GM19467 (cell line): ENCODE results near the gene RCC2.

Experiments
- ATAC-seq: cut with Tn5 transposase; IDR thresholded peaks from one replicate; pipeline ENCODE4 v1.9.1; 2021; ENCODE audit warnings: mild to moderate bottlenecking, moderate library complexity; ENCODE audit not compliant: unreplicated experiment

Gene RCC2

DNA sequence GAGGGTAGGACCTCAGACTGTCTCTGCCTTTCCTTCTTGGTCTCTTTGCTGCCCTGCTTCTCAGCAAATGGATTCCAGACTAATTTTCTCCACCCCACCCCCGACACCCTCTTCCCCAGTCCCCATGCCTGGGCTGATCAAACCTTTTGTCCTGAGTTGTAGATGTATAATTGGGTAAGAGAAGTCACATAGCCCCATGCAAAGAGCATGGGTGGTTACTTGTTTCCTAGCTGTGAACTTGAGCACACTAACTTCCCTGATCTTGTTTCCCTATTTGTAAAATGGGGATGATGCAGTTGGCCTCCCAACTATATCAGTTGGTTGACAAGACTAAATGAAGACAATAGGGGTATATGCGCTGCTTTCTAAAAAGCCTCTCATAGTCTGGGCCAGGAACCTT, 58.3 kb downstream of the RCC2 start:
- no peak for ATAC-seq

GRCh38 chr1:17377325-17377953, 62.0 kb downstream of the RCC2 start:
- ATAC-seq, result no peak

GRCh38 chr1:17375651-17376050, 63.8 kb downstream of the RCC2 start:
- ATAC-seq, result no peak

DNA sequence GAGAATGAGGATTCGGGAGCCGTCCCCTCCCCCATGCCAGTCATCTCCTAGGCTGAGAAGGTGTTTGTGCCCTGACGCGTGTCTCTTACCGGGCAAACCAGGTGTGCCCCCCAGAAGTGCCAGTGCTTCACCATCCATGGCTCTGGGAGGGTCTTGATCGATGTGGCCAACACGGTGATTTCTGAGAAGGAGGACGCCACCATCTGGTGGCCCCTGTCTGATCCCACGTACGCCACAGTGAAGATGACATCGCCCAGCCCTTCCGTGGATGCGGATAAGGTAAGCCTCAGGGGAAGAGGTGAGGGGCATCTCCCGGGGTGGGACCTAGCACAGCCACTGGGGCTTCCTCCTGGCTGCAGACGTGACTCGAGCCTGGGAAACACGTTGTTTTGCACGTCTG, 66.5 kb downstream of the RCC2 start:
- ATAC-seq, result no peak

- ATAC-seq, result no peak
These were observed 67.6 kb downstream of the RCC2 start, which contains the start of gene PADI6 for GRCh38 chr1:17371896-17372295. PADI6 (plus strand) TSS chr1:17372196; CDS start chr1:17372246, 50 bp downstream.

DNA sequence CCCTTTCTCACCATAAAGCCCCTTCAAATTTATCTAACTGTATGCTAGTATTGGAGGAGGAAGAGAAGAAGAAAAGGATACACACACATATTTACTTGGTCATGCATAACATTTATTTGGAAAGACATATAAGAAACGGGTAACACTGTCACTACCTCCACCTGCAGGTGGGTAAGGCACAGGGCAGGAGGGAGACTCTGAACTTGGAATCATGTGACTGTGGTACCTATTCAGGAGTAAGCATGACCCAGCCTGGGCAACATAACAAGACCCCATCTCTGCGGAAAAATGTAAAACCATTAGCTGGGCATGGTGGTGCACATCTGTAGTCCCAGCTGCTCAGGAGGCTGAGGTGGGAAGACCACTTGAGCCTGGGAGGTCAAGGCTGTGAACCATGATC, 68.9 kb downstream of the RCC2 start:
- ATAC-seq, result no peak

DNA sequence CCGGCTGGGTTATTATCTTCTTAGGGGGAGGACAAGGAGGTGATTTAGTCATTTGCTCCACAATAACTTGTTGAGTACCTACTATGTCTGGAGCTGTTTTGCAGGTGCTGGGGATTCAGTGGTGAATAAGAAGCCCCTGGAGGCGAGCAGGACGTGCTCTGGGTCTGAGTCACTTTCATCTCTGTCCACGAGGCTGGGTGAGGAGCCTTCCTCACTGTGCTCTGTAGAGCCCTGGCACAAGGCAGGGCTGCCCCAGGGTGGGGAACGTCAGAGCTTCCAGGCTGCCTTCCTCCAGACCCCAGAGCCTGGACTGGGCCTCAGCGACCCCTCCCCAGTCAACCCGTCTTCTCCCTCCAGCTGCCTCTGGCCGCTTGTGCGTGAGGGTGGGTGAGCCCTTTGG, 70.0 kb downstream of the RCC2 start:
- no peak for ATAC-seq

DNA sequence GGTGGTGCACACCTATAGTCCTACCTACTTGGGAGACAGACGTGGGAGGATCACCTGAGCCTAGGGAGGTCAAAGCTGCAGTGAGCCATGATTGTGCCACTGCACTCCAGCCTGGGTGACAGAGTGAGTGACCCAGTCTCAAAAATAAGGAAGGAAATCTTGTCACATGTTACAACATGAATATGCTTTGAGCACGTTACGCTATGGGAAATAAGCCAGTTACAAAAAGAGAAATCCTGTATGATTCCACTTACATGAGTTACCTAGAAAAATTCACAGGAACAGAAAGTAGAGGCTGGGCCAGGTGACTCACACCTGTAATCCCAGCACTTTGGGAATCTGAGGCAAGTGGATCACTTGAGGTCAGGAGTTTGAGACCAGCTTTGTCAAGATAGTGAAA, 74.2 kb downstream of the RCC2 start:
- ATAC-seq, result no peak

- ATAC-seq, result no peak
These were observed 75.7 kb downstream of the RCC2 start for GRCh38 chr1:17363771-17364170.

DNA sequence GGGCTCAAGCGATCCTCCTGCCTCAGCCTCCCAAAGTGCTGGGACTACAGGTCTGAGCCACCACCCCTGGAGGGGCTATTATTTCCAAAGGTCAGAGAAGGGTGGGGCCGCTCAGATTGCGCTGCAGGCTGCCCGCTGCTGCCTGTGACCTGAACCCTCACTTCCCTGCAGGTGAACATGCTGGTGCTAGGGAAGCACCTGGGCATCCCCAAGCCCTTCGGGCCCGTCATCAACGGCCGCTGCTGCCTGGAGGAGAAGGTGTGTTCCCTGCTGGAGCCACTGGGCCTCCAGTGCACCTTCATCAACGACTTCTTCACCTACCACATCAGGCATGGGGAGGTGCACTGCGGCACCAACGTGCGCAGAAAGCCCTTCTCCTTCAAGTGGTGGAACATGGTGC, 76.1 kb downstream of the RCC2 start:
- ATAC-seq, result no peak

- ATAC-seq, result no peak
These were observed 77.8 kb downstream of the RCC2 start for GRCh38 chr1:17361687-17362086.

GRCh38 chr1:17360272-17360956, 79.1 kb downstream of the RCC2 start:
- ATAC-seq, result no peak

GRCh38 chr1:17359808-17360207, 79.7 kb downstream of the RCC2 start:
- ATAC-seq, result no peak

DNA sequence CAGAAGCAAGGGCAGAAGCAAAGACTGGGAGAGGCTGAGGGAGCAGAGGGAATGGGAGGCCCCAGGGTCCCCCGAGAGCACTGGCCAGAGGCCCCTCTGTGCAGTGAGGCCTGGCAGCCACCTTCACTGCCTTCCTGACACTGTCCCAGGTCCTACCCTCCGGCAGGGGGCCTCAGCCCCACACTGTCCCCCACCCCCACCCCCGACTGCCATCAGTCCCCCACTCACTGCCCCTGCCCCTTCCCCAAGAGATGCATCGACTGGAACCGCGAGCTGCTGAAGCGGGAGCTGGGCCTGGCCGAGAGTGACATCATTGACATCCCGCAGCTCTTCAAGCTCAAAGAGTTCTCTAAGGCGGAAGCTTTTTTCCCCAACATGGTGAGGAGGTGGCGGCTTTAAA, 80.4 kb downstream of the RCC2 start:
- no peak for ATAC-seq

- ATAC-seq, result no peak
These were observed 80.9 kb downstream of the RCC2 start for GRCh38 chr1:17358557-17358956.
